Measurements from ENCODE around the gene PARP3. TPM values are rescaled to one million over a fixed set of nuclear protein-coding genes. Genes with fewer than 3 reads are reported as not detected.

Gene PARP3
- polyA plus RNA-seq, 1 of the 3 experiments (the other 2 are of a cell fraction), result 31.1 TPM

DNA sequence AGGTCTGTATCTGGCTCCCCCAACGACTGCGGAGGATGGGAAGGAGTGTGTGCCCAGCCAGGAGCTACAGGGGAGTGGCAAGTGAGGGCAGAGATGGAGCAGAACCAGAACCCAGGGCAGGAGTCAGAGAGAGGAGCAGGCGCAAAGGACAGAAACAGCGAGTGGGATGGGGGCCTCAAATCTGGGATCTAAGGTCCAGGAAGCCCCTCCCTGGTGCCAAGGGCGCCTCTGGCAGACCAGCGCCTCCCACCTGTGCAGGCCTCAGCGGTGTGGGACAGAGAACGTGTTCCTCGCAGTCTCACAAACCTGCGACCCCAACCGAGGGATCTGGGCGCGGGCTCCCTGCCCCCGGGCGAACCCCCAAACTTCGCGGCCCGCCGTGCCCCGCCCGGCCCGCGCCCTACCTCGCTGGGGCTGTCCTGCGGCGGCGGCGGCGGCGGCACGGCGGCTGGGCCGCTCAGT, 24.8 kb downstream of the PARP3 start:
- Histone ChIP-seq H3K79me2 (ENCODE audit: insufficient read depth) (peaks cover 39% of the 10 kb centered on the region), H3K36me3 (replicated peaks in 1 of 2; ENCODE audit: control insufficient read depth in 1 of 2, insufficient read depth in 2 of 2, low read length in 1 of 2) (no peaks in the 10 kb centered on the region), H3K27me3 (ENCODE audit: insufficient read depth) (no peaks in the 10 kb centered on the region), H2AFZ (ENCODE audit: low read depth) (peak overlapping the region; percentile 63; the same call in 1 of the 2 replicates), H3K9me2 (no peaks in the 10 kb centered on the region), H4K20me1 (ENCODE audit: insufficient read depth) (0 out of 2 replicates have a peak, but pooled peaks cover 4% of the 10 kb centered on the region), H3K4me1 (ENCODE audit: control insufficient read depth in 1 of 2, insufficient read depth in 2 of 2, low read depth in 1 of 2, low read length in 1 of 2) (peaks cover 4 to 67% of the 10 kb centered on the region in 2 experiments; a peak in 2 of 4 replicates), H3K9me3 (no peaks in the 10 kb centered on the region), H3K27ac (ENCODE audit: low read depth in 2 of 2, low read length in 1 of 2) (peak overlapping the region; percentile 35 to 74; a peak in 3 of 4 replicates), H3F3A (replicated peaks; ENCODE audit: insufficient read depth) (peaks cover 12% of the 10 kb centered on the region), H3K4me2 (peak overlapping the region; percentile 99), H3K9ac (peak overlapping the region; percentile 79), H3K4me3 (ENCODE audit: low read depth in 2 of 2, low read length in 1 of 2) (peak overlapping the region; percentile 76 to 79)
- no peak for TF ChIP-seq RFX5 (IDR thresholded peaks at IDR 0.05; ENCODE audit: low read length)
- TF ChIP-seq TEAD4 (IDR thresholded peaks at IDR 0.05; ENCODE audit: borderline replicate concordance, insufficient read depth), result no peak
- TF ChIP-seq RCOR1 (IDR thresholded peaks at IDR 0.05; ENCODE audit: low read length), result no peak
- TF ChIP-seq, protein P1, sequence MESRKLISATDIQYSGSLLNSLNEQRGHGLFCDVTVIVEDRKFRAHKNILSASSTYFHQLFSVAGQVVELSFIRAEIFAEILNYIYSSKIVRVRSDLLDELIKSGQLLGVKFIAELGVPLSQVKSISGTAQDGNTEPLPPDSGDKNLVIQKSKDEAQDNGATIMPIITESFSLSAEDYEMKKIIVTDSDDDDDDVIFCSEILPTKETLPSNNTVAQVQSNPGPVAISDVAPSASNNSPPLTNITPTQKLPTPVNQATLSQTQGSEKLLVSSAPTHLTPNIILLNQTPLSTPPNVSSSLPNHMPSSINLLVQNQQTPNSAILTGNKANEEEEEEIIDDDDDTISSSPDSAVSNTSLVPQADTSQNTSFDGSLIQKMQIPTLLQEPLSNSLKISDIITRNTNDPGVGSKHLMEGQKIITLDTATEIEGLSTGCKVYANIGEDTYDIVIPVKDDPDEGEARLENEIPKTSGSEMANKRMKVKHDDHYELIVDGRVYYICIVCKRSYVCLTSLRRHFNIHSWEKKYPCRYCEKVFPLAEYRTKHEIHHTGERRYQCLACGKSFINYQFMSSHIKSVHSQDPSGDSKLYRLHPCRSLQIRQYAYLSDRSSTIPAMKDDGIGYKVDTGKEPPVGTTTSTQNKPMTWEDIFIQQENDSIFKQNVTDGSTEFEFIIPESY (IDR thresholded peaks at IDR 0.05; ENCODE audit: borderline replicate concordance, low read depth), result no peak
- ChIA-PET CTCF (interaction anchor here (0.7 to 10.7 kb wide), 7 partner anchors 7 to 154 kb away, joined by 3 to 84 read pairs (median 10); partner anchors contain the start of genes ABHD14A, ABHD14B, ACY1 and DUSP7), POLR2A (interaction anchor here (3.9 kb wide), 1 partner anchor 25 kb away, joined by 19 read pairs; the partner anchor contains the start of genes PARP3 and RRP9)
- peak; percentile 58 for DNase-seq
- WGBS (ENCODE audit: low lambda C conversion rate), result 17% methylated on average over 5 of the region's 33 CpGs

DNA sequence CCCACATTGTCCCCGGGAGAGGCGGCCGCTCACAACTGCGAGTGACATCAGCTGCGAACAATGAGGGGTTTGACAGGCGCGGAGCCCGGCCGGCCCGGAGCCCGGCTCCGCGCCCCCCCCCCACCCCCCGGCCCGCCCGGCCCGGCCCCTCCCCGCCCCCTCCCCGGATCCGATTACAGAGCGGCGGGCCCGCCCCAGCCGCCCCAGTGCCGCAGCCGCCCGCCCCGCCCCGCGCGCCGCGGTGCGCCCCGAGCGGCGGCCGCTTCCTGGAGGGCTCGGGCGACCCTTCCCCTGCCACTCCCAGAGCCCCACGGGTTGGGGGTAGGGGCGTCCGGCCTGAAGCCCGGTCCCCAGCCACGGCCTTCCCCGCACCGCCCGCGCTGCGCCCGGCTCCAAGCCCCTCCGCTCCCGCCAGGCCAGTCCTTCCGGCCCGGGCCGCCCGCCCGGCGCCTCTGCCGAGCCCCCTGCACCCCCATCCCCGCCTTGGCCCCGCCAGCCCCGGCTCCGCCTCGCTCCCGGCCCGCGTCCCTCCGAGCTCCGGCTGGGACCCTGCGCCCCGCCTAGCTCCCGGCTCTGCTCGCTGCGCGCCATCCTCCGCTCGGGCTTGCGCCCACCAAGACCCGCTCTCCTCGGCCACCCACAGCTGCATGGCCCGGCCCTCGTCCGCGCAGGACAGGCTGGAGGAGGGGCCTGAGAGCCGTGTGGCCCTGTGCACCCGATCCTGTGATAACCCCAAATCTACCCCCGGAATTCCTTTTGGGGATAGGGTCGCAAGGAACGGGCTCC, 25.4 kb downstream of the PARP3 start, which contains the start of gene PCBP4:
TSS of gene PCBP4 (minus strand) at position 71 of the 786 bp plus-strand sequence. CDS start 6,214 bp downstream, outside the sequence.
- Histone ChIP-seq H3K27ac (ENCODE audit: low read depth in 2 of 2, low read length in 1 of 2) (peak within 1 kb of the TSS; percentile 54 to 97), H2AFZ (ENCODE audit: low read depth) (peak within 1 kb of the TSS; percentile 63; the same call in 1 of the 2 replicates), H3K4me1 (ENCODE audit: control insufficient read depth in 1 of 2, insufficient read depth in 2 of 2, low read depth in 1 of 2, low read length in 1 of 2) (peaks cover 4 to 67% of the 10 kb centered on the region in 2 experiments; a peak in 2 of 4 replicates), H3K4me3 (ENCODE audit: low read depth in 2 of 2, low read length in 1 of 2) (peak within 1 kb of the TSS; percentile 76 to 79), H3K79me2 (ENCODE audit: insufficient read depth) (peaks cover 39% of the 10 kb centered on the region), H3K27me3 (ENCODE audit: insufficient read depth) (no peaks in the 10 kb centered on the region), H3K9me3 (no peaks in the 10 kb centered on the region), H3K9ac (peak within 1 kb of the TSS; percentile 79), H3K36me3 (replicated peaks in 1 of 2; ENCODE audit: control insufficient read depth in 1 of 2, insufficient read depth in 2 of 2, low read length in 1 of 2) (no peaks in the 10 kb centered on the region), H4K20me1 (ENCODE audit: insufficient read depth) (0 out of 2 replicates have a peak, but pooled peaks cover 4% of the 10 kb centered on the region), H3K4me2 (peak within 1 kb of the TSS; percentile 99), H3K9me2 (no peaks in the 10 kb centered on the region), H3F3A (replicated peaks; ENCODE audit: insufficient read depth) (peaks cover 12% of the 10 kb centered on the region)
- ChIA-PET CTCF (interaction anchor here (0.7 to 4.8 kb wide), 8 partner anchors 10 to 155 kb away, joined by 3 to 27 read pairs (median 6); partner anchors contain the start of genes ACY1, DUSP7, GPR62 and PARP3), POLR2A (interaction anchor here (0.6 to 3.9 kb wide), 3 partner anchors 15 to 27 kb away, joined by 3 to 20 read pairs (median 19); partner anchors contain the start of genes ACY1, PARP3 and RRP9)
- DNase-seq, result peak; percentile 88
- WGBS (ENCODE audit: low lambda C conversion rate), result 1% methylated on average over 11 of the region's 90 CpGs
- TF ChIP-seq EP300 (IDR thresholded peaks at IDR 0.05; ENCODE audit: borderline replicate concordance in 1 of 2, low read depth in 1 of 2, low read length in 1 of 2) (no peak), POLR2AphosphoS5 (IDR thresholded peaks at IDR 0.05; ENCODE audit: low read depth, low read length) (peak; percentile 52), MXI1 (IDR thresholded peaks at IDR 0.05; ENCODE audit: low read depth, low read length) (peak; percentile 40; the same call in 1 of the 2 replicates), REST (IDR thresholded peaks at IDR 0.05; ENCODE audit: low read depth, low read length) (no peak), PBX3 (IDR thresholded peaks at IDR 0.05) (peak; percentile 21; the same call in 1 of the 2 replicates), RAD21 (IDR thresholded peaks at IDR 0.05; ENCODE audit: low read length) (no peak), RCOR1 (IDR thresholded peaks at IDR 0.05; ENCODE audit: low read length) (no peak), MAX (IDR thresholded peaks at IDR 0.05; ENCODE audit: low read depth) (0 out of 2 replicates have a peak, but pooled peaks have one; percentile 3)
- TF ChIP-seq, protein P2, sequence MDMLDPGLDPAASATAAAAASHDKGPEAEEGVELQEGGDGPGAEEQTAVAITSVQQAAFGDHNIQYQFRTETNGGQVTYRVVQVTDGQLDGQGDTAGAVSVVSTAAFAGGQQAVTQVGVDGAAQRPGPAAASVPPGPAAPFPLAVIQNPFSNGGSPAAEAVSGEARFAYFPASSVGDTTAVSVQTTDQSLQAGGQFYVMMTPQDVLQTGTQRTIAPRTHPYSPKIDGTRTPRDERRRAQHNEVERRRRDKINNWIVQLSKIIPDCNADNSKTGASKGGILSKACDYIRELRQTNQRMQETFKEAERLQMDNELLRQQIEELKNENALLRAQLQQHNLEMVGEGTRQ (IDR thresholded peaks at IDR 0.05; ENCODE audit: borderline replicate concordance, low read depth, low read length), result no peak
- TF ChIP-seq, protein P3, sequence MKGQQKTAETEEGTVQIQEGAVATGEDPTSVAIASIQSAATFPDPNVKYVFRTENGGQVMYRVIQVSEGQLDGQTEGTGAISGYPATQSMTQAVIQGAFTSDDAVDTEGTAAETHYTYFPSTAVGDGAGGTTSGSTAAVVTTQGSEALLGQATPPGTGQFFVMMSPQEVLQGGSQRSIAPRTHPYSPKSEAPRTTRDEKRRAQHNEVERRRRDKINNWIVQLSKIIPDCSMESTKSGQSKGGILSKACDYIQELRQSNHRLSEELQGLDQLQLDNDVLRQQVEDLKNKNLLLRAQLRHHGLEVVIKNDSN (IDR thresholded peaks at IDR 0.05; ENCODE audit: borderline replicate concordance, low read depth), result no peak

All from SK-N-SH (cell line).